Activated CD4-positive, alpha-beta T cell treated with anti-CD3 and anti-CD28 coated beads, Interleukin-2, Interleukin-6, amounts not matched to agents 100 ng/mL and 50 ng/mL, durations not matched to agents 16 hours and 8 hours (primary cell): ENCODE data around the gene COMMD4.
"Not testable (repeated sequence)": the region's sequence is repeated elsewhere in the genome, so short reads cannot be mapped to it uniquely, and the experiment has no call there.

Experiments used
- DNase-seq: peaks from one replicate; pipeline ENCODE4 v3.0.0-alpha.2; 2020

The COMMD4 gene

DNA sequence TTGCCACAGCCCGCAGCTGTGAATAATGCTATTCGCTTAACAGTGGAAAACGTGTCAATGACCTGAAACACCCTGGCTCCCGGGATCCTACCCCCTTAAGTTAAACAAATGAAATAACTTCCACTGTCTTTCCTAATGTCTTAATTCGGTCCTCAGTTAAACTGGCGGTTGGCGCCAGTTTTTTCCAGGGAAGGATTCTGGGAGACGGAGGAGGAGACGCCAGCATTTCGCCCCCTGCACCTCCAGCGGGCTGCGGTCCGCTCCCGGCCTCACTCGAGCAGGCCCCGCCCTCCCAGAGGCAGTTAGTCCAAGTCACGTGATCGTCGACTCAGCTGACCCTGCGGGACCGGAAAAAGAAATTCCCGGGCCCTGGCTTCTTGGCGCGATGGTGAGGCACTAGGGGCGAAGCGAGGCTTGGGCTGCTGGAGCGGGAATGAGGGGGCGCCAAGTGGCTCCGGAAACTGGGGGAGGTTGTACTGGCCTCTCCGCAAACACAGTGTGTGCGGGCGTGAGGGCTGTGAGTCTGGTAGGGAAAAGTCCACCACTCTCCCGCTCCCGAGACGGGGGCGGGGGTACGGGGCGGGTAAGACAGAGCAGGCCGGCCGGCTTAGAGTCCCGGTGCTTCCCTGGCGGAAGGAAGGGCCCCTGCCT is at the start of gene COMMD4:
TSS of gene COMMD4 (plus strand) at position 359 of the 651 bp plus-strand sequence. CDS start at position 386, 27 bp downstream.
- peak; percentile 93 for DNase-seq

DNA sequence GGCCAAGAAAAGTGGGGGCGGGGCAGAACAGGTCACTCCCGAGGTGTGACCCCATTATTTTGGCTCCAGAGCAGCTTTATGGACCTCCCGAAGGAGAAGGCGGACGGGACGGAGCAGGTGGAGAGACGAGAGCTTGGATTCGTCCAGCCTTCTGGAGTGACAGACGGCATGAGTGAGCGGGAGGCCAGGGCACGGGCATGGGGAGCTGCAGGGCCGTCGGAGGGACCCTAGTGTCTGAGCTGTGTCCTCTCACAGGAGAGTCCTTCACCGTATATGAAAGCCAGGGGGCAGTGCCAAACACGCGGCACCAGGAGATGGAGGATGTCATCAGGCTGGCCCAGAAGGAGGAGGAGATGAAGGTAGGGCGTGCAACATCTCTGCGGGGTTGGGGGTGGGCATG is 42.2 kb upstream of the COMMD4 start:
- DNase-seq = not testable (repeated sequence)

DNA sequence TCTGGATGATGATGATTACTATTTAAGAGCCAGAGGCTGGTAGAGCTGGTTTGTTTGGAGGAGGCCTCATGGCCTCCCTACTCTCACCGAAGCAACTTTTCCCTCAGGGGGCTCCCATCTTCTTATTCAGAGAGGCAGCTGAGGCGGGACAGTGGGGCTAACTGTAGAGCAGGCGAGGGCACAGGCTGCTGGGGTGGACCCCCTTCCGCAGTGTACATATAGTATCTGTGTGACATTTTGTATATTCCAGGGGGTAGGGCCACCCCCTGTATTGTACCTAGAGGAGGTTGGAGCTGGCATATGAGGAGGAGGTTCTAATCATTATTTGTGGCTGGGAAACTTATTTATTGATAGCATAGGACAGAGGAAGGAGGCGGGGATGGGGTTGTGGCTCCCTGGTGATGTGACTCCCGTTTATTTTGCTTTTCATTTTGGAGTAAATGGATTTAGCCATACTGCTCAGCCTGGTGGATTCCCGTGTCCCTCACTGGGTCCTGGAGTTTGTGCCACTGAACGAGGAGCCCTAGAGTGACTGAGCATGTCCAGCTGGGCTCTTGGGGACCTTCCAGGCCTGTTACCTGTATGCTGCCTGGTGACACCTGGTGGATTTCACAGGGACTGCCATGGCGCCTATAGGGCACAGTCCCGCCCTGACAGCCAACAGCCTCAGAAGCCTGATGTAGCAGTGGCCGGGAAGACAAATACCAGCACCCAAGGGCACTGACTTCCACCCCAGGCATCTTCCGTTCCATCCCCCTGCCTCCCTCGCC is 37.1 kb upstream of the COMMD4 start:
- not testable (repeated sequence) for DNase-seq

DNA sequence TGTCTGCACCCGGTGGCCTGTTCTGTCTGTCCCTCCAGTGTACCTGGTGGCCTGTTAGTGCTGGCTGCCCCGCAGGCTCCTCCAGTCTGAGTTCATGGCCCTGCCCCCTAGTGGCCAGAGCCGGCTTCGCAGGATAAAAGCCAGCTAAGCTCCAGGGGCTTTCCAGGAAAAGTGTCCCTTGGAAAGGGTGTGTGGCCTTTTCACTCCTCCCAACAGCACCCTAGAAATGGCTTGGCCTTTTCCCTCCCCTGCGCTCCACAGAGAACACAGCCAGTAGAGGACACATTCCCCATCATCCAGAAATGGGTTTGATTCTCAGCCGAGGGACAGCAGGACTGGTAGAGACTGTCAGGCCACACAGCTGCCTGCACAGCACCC is 36.6 kb upstream of the COMMD4 start:
- DNase-seq = peak; percentile 69

DNA sequence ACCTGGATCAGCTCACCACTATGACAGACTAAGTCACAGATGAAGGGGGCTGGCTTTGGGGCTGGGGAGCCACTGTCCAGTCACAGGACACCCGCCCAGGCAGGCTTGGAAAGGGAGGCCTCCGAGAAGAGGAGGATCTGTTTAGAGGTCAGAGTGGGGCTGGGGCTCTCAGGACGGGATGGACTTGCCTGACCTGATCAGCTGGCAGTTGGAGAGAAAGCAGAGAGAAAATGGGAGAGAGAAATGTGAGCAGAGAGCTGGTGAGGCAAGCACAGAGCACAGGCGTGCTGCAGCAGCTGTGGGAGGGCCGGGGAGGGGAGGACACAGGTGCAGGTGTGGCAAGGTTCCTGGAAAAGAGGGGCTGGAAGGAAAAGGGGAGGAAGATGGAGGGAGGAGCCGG is 35.8 kb upstream of the COMMD4 start:
- not testable (repeated sequence) for DNase-seq

DNA sequence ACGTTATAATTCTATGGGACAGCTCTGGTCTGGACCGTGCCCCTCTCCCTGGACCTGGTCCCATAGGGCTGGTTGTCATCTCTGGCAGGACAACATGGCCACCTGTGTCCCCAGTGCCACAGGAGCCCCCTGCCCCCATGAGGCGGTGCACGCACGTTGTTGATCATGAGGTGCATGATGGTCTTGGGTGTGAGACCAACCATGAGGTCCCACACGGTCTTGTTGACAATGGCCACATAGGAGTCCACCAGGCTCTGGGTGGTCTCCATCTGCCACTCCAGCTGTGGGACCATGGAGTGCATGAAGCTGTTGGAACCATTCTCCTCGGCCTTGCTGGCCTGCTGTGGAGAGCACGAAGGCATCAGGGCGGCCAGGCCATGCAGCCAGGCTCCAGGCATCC is 33.5 kb upstream of the COMMD4 start:
- no peak for DNase-seq

DNA sequence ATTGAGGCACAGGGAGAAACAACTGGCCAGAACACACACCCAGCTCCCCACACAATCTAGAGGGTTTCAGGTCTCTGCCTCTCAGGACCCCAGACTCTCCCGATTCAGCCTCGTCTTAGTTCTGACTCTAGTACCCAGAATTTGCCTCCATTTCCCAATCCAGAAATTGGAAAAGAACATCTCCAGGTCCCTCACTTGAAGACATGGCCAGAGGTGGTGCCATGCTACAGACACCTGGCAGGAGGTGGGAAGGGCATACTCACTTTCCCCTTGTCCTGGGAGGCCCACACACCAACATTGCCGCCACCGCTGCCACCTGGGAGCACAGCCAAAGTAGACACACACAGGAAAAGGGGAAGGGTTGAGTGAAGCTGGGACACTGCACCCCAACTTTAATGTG is 33.1 kb upstream of the COMMD4 start:
- DNase-seq = not testable (repeated sequence)

DNA sequence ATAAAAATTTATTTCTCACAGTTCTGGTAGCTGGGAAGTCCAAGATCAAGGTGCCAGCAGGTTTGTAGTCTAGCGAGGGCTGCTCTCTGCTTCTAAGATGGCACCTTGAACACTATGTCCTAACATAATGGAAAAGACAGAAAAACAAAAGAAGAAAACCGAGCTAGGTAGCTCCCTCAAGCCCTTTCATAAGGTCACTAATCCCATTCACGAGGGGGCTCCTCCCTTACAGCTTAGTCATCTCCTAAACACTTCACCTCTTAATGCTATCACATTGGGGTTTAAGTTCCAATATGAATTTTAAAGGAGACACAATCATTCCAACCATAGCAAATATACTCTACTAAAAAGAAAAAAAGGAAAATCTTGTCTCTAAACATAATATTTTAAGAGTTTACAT is 29.7 kb upstream of the COMMD4 start:
- DNase-seq = no peak

DNA sequence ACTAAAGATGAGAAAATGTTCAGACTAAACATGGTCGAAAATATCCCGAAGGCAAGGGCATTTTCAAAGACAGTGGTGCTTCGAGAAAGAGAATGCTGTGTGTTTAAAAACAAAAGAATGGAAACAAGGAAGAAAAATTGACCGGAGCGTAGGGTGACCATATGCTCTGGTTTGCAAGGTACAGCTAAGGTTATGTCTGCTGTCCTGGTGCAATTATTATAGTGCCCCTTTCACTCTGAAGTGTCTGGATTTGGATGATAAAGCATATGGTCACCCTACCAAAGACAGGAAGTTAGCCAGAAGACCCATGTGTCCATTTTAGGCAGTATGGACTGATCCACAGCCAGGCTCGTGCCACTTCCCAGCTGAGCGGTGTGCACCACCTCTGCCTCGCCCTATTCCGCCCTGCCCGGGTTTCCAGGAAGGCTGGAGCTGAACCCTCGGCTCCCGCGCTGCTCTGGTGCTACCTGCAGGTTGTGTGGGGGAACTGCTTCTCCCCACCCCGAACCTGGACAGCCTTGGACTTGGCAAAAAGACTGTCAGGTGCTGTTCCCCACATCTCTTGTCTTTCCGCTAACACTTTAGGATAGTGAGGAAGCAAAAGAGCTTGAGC is 28.0 kb upstream of the COMMD4 start:
- DNase-seq = peak; percentile 24

DNA sequence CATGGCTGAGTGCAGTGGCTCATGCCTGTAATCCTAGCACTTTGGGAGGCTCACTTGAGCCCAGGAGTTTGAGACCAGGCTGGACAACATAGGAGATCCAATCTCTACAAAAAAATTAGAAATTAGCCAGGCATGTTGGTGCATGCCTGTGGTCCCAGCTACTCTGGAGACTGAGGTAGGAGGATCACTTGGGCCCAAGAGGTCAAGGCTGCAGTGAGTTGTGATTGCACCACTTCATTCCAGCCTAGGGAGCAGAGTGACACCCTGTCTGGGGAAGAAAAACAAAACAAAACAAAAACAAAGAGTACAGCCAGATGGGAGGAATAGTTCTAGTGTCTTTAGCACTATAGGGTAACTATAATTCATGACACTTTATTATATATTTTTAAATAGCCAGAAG is 26.2 kb upstream of the COMMD4 start:
- DNase-seq = no peak

DNA sequence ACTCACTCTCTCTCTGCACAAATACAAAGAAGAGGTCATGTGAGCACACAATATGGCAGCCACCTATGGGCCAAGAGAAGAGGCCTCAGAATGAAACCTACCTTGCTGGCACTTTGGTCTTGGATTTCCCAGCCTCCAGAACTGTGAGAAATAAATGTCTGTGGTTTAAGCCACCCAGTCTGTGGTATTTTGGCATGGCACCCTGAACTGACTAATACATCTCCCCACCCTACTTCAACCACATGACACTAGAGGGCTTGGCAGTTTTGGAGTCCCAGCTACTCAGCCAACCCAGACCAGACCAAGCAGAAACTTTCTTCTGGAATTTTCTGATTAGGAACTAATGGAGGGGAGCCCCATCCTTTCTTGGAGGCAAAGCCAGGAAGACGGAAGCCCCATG is 23.3 kb upstream of the COMMD4 start:
- DNase-seq = peak; percentile 43

DNA sequence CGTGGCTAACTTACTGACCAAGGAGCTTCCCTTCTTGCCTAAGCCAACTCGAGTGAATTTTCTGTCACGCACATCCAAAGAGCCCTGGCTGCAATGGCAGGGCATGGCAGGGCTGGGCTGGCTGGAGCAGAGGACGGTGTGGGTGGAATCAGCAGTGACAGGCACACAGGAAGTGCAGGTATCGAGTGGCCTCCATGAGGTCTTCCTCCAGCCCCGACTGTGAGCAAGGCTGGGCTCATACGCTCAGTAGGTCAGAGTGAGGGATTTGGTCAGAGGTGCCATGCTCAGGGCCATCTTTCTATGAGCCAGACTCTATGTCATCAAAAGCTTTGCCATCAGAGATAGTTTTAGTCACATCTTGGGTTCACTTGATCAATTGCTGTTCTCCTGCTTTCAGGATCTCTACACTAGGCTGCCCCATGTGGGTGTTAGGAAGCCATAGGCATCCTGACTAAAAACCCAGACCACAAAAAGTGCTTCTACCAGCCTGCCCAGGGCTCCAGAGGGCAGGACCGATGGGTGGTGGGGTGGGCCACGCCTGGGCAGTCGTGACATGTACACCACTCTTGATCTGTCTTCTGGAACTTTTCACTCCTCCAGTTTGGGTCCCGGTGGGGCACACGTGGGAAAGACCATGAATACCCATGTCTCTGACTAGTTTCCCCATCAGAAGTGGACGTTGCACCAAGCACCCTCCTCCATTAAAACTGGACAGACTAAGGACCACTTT is 22.6 kb upstream of the COMMD4 start:
- no peak for DNase-seq

DNA sequence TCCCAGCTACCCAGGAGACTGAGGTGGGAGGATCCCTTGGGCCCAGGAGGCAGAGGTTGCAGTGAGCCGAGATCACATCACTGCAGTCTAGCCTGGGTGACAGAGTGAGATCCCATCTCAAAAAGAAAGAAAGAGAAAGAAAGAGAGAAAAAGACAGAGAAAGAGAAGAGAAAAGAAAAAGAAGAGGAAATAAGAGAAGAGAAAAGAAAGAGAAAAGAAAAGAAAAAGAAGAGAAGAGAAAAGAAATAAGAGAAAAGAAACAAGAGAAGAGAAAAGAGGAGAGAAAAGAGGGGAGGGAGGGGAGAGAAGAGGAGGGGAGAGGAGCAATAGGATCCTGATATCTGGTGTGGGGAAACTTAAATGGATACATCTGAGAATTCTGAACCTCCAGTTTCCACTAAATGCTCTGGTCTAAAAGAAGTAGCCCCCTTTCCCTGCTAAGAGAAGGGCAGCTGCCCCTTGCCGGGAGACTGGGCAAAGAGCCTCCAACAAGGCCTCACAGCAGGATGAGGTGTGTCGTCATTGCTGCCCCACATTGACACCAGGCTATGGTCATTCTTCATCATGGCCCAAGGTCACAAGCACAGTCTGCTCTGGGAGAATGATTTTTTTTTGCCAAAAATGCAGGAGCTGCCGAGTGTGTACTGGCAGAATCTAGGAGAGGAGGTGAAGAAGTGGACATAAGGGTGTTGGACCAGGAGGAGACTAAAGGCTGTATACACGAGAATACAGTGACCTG is 21.1 kb upstream of the COMMD4 start:
- DNase-seq = no peak

DNA sequence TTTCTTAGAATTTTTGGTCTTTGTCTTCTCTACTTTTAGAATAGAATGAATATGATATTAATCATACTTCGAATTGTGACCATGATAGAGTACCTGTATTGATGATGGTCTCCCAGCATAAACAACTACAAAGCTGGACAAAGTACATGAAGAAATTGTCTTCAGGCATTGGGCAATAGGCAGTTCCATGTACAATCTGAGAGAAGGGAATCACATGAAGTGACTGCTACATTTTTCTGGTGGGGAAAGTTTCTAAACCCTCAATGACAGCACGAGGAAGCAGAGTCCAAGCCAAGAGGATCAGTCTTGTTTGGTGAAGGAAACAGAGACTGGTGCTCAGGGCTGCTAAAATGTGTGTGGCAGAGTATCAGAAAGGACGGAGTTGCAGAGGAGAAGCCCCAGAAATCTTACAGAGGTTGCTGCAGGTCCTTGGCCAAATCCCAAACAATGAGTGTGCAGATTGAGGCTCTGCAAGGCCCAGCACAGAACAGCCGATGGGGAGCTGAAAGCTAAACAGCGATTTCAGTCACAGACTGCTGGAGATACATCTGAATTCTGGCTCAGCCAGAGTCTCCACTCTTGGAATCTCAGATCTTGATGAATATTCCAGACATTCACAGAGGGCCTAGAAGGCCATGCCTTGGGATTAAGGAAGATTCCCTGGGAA is 16.5 kb upstream of the COMMD4 start:
- not testable (repeated sequence) for DNase-seq

DNA sequence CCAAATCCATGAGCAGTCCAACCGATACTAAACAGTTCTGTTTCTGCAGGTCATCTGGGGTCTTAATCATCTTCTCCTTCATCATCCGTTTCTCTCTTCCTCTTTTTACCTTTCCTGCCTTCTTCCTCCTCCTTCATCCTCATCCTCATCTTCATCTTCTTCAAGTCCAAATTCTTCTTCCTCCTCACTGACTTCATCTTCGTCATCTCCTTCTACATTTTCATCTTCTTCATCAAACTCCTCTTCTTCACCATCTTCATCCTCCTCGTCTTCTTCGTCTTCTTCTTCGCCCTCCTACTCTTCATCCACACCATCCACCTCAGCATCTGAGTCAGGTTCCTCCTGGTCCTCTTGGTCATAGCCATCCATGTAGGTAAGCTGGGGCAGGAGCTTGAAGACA is 14.2 kb upstream of the COMMD4 start:
- no peak for DNase-seq

DNA sequence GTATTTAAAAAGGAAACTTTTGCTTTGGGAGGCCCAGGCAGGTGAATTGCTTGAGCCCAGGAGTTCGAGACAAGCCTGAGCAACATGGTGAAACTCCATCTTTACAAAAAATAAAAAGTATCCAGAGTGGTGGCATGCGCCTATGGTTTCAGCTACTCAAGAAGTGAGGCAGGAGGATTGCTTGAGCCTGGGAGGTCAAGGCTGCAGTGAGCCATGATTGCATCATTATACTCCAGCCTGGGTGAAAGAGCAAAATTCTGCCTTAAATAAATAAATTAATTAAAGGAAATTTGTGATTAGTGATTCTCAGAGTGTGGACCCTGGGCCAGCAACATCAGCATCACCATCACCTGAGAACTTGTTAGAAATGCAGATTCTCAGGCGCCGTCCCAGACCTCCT is 9.9 kb upstream of the COMMD4 start:
- DNase-seq = no peak

DNA sequence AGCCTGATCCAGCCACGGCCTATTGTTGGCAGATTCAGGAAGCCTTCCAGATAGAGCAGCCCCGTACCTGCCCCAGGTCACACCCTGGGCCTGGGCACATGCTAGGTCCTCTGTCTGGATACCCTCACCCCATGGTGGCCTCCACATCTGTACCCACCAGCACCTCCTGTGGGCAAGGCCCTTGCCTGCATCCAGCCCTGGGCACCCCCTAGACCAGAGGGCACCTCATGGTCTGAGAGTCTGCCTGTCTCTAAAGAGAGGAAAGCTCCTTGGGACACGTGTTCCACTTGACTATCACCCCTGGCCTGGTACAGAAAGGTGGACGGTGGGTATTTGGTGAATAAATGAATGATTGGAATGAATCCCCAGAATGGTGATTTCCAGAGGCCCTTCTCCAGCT is 8.9 kb upstream of the COMMD4 start:
- no peak for DNase-seq

DNA sequence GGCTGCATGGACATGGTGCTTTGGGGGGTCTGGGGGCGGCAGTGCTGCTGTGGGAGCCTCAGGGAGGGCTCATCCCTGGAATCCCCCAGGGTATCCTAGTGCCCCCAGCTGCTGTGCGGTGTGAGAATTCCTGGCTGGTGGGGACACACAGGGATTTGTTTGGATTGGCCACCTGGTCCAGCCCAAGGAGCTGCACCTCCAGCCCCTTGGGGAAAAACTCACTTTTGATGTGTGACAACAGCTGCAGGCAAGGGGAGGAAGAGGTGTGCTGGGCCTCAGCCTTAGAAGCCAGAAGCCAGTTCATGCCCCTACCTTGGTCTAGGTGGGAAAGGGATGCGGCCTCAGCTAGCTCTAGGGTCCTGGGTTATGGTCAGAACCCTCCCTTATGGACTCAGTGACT is 8.4 kb upstream of the COMMD4 start:
- DNase-seq = no peak

DNA sequence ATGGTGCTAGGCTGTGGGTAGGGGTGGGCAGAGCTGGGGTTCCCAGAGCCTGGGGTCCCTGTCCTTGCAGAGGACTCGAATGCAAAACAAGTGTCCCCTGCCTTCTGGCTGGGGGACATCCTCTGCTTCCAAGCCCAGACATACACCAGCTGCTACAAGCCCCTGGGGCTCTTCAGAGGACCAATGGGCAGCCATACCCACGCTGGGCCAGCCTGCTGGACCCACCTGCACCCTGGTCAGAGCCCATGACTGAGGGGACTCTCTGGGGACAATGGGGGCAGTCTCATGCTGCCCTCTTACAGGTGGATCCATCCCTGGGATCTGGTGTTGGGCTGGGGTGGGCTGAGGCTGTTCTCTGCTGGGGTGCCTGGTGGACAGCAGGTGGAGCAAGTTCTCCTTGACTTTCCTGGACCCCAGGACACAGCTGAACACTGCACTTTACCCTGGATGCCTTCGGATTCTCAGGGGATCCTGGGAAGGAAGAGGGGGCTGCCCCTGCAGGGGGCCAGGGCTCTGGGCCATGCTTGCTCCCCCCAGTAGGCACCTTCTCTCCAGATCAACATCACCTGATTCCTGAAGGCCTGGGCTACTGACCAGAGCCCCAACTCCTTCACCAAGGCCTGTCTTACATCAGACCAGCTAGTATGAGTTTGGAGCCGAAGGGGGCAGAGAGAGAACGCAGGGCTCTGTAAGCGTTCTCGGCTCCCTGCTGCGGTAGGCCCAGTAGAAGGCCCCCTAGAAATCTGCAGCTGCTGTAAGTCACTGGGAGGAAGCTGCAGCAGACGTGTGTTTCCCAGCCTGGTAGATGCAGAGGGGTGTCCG is 7.2 kb upstream of the COMMD4 start:
- no peak for DNase-seq

DNA sequence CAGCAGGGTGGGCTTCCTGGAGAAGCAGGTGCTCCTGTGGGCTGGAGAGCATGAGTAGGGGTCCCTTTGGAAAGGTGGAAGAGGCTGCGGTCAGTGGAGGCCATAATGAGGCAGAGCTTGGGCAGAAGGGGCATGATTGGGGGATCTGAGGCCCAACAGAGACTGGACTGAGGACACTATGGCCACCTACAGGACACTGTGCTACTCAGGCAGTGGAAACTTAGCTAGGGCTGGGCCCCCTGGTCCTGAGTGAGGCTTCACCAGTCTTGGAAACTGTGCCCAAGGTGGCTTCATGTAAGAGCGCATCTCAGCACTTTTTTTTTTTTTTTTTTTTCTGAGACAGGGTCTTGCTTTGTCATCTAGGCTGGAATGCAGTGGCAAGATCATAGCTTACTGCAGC is 6.3 kb upstream of the COMMD4 start:
- no peak for DNase-seq

DNA sequence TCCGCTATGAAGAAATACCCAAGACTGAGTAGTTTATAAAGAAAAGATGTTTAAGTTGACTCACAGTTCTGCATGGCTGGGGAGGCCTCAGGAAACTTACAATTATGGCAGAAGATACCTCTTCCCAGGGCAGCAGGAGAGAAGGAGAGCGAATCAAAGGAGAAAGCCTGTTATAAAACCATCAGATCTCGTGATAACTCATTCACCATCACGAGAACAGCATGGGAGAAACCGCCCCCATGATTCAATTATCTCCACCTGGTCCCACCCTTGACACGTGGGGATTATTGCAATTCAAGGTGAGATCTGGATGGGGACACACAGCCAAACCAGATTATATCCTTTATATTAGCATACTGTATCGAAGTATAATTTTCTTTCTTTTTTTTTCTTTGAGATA is 3.8 kb upstream of the COMMD4 start:
- DNase-seq = not testable (repeated sequence)
